SK-N-SH (cell line): ENCODE data around the gene KNOP1. TPM values are rescaled to one million over a fixed set of nuclear protein-coding genes. Genes with fewer than 3 reads are reported as not detected.
A peak's percentile ranks its signal among the peaks of the same experiment; 100 is the strongest.

Experiments
- CTCF ChIA-PET: fragments of 300-600, 350-600 bp; formaldehyde crosslinking; extraction: SDS; loops from one replicate; lab custom pipeline; 2021; lab: Yijun Ruan, JAX
- POLR2A ChIA-PET: fragments of 350-600 bp; sonication (Branson Sonifier 250); formaldehyde crosslinking; extraction: SDS; loops from one replicate; lab custom pipeline; 2020; ENCODE audit warnings: antibody characterized with exemption, inconsistent platforms; lab: Yijun Ruan, JAX
- DNase-seq: peaks from one replicate; pipeline ENCODE4 v3.0.0; 2012
- H2AFZ ChIP-seq: fragments of 200-600 bp; sonication (generic); 2 replicates; pipeline ENCODE4 v1.8.1; 2016; ENCODE audit warnings: antibody characterized with exemption, mild to moderate bottlenecking, low read depth
- H3F3A ChIP-seq: fragments of 200-600 bp; sonication (generic); replicated peaks from 2 replicates; pipeline ENCODE3; 2016; ENCODE audit warnings: antibody characterized with exemption, mild to moderate bottlenecking; ENCODE audit not compliant: insufficient read depth
- H3K27ac ChIP-seq, 2 experiments: fragments of 200-500 bp in 1 of 2; fragments of 200-600 bp in 1 of 2; sonication (Bioruptor generic) in 1 of 2; sonication (generic), shearing (Covaris generic) in 1 of 2; 2 replicates each; pipeline versions ENCODE4 v1.5.1 to v1.6.1; 2014 to 2016; ENCODE audit warnings: low read depth in 2 of 2, inconsistent platforms in 1 of 2, low read length in 1 of 2, mild to moderate bottlenecking in 1 of 2, mixed read lengths in 1 of 2
- H3K27me3 ChIP-seq: fragments of 200-600 bp; sonication (generic), shearing (Covaris generic); 2 replicates; pipeline ENCODE4 v1.6.1; 2016; ENCODE audit warnings: mixed run types; ENCODE audit not compliant: insufficient read depth
- H3K36me3 ChIP-seq, 2 experiments: fragments of 200-500 bp in 1 of 2; fragments of 200-600 bp in 1 of 2; sonication (Bioruptor generic) in 1 of 2; sonication (generic) in 1 of 2; replicated peaks in 1 of 2; 2 replicates each; pipeline versions ENCODE3 to v1.5.1; 2014 to 2016; ENCODE audit warnings: low read length in 1 of 2, mild to moderate bottlenecking in 1 of 2; ENCODE audit not compliant: insufficient read depth in 2 of 2, control insufficient read depth in 1 of 2
- H3K4me1 ChIP-seq, 2 experiments: fragments of 200-500 bp in 1 of 2; fragments of 200-600 bp in 1 of 2; sonication (Bioruptor generic) in 1 of 2; sonication (generic), shearing (Covaris generic) in 1 of 2; 2 replicates each; pipeline versions ENCODE4 v1.5.1 to v1.6.1; 2014 to 2016; ENCODE audit warnings: low read depth in 1 of 2, low read length in 1 of 2, mixed run types in 1 of 2; ENCODE audit not compliant: insufficient read depth in 2 of 2, control insufficient read depth in 1 of 2
- H3K4me2 ChIP-seq: fragments of 200-600 bp; sonication (generic), shearing (Covaris generic); 2 replicates; pipeline ENCODE4 v1.6.1; 2017; ENCODE audit warnings: mixed run types
- H3K4me3 ChIP-seq, 2 experiments: fragments of 200-500 bp in 1 of 2; fragments of 200-600 bp in 1 of 2; sonication (Bioruptor generic) in 1 of 2; sonication (generic), shearing (Covaris generic) in 1 of 2; 2 replicates each; pipeline versions ENCODE4 v1.5.1 to v1.8.1; 2014 to 2016; ENCODE audit warnings: low read depth in 2 of 2, inconsistent platforms in 1 of 2, low read length in 1 of 2, mild to moderate bottlenecking in 1 of 2, mixed read lengths in 1 of 2, moderate library complexity in 1 of 2
- H3K79me2 ChIP-seq: fragments of 200-600 bp; sonication (generic); 2 replicates; pipeline ENCODE4 v1.8.1; 2017; ENCODE audit warnings: mild to moderate bottlenecking; ENCODE audit not compliant: insufficient read depth
- H3K9ac ChIP-seq: fragments of 200-600 bp; sonication (generic); 2 replicates; pipeline ENCODE4 v1.6.1; 2017; ENCODE audit warnings: mixed run types
- H3K9me2 ChIP-seq: fragments of 200-600 bp; sonication (generic); 2 replicates; pipeline ENCODE4 v1.6.1; 2017; ENCODE audit warnings: mixed run types
- H3K9me3 ChIP-seq: fragments of 200-600 bp; sonication (generic); 2 replicates; pipeline ENCODE4 v1.6.1; 2017; ENCODE audit warnings: mixed run types, mild to moderate bottlenecking, moderate library complexity
- H4K20me1 ChIP-seq: fragments of 200-600 bp; sonication (generic); 2 replicates; pipeline ENCODE4 v1.6.1; 2017; ENCODE audit warnings: mild to moderate bottlenecking, mixed run types; ENCODE audit not compliant: insufficient read depth
- EP300 ChIP-seq, 2 experiments: IDR thresholded peaks; 2 replicates each; pipeline versions ENCODE4 v1.4.0 to v1.6.1; 2012; ENCODE audit warnings: borderline replicate concordance in 1 of 2, low read depth in 1 of 2, low read length in 1 of 2
- FOXJ3 ChIP-seq: sonication (generic); formaldehyde crosslinking; IDR thresholded peaks from 2 replicates; pipeline ENCODE4 v1.5.1; 2020; ENCODE audit warnings: mild to moderate bottlenecking, missing genetic modification reagents
- JUND ChIP-seq: IDR thresholded peaks from 2 replicates; pipeline ENCODE4 v1.4.0; 2012
- MXI1 ChIP-seq: IDR thresholded peaks from 2 replicates; pipeline ENCODE4 v1.6.1; 2012; ENCODE audit warnings: mild to moderate bottlenecking, low read depth, low read length, improper control_type of control experiment
- NFIC ChIP-seq: IDR thresholded peaks from 2 replicates; pipeline ENCODE4 v1.4.0; 2012; ENCODE audit warnings: borderline replicate concordance
- NRF1 ChIP-seq: IDR thresholded peaks from 2 replicates; pipeline ENCODE4 v1.6.1; 2012; ENCODE audit warnings: low read depth, mild to moderate bottlenecking, low read length
- RAD21 ChIP-seq: IDR thresholded peaks from 2 replicates; pipeline ENCODE4 v1.6.1; 2012; ENCODE audit warnings: mild to moderate bottlenecking, low read length
- RFX5 ChIP-seq: IDR thresholded peaks from 2 replicates; pipeline ENCODE4 v1.6.1; 2012; ENCODE audit warnings: mild to moderate bottlenecking, improper control_type of control experiment, low read length
- SMC3 ChIP-seq: IDR thresholded peaks from 2 replicates; pipeline ENCODE4 v1.6.1; 2012; ENCODE audit warnings: low read depth, low read length, improper control_type of control experiment
- YY1 ChIP-seq: IDR thresholded peaks from 2 replicates; pipeline ENCODE4 v1.4.0; 2012; ENCODE audit warnings: low read depth, mild to moderate bottlenecking
- WGBS: methylation state at CpG from one replicate; pipeline ENCODE4 v1.1.6; 2017; ENCODE audit warnings: low lambda C conversion rate; 5-methylcytosine and 5-hydroxymethylcytosine counted together
- polyA plus RNA-seq, 3 experiments: library from polyadenylated mRNA; depleted of rRNA; stranded (reverse); fragments of >200 nt; gene quantifications; 2 replicates each; pipeline ENCODE4 v1.2.3, GENCODE V29; 2012
- TF ChIP-seq, protein P1 (sequence below): fragments of 150-350 bp; IDR thresholded peaks from 2 replicates; pipeline ENCODE4 v1.6.1; 2016; ENCODE audit warnings: mild to moderate bottlenecking, low read depth, low read length
- TF ChIP-seq, protein P2 (sequence below): IDR thresholded peaks from 2 replicates; pipeline ENCODE4 v1.4.0; 2012; ENCODE audit warnings: low read depth, borderline replicate concordance
- TF ChIP-seq, protein P3 (sequence below): IDR thresholded peaks from 2 replicates; pipeline ENCODE4 v1.4.0; 2012; ENCODE audit warnings: low read depth
- TF ChIP-seq, protein P4 (sequence below): IDR thresholded peaks from 2 replicates; pipeline ENCODE4; 2012
- TF ChIP-seq, protein P5 (sequence below): fragments of 150-350 bp; IDR thresholded peaks from 2 replicates; pipeline ENCODE4 v1.6.1; 2017; ENCODE audit warnings: antibody characterized with exemption, low read length, low read depth, borderline replicate concordance

KNOP1 gene
- polyA plus RNA-seq, 1 of the 3 experiments (the other 2 are of a cell fraction) = 13.2 TPM

DNA sequence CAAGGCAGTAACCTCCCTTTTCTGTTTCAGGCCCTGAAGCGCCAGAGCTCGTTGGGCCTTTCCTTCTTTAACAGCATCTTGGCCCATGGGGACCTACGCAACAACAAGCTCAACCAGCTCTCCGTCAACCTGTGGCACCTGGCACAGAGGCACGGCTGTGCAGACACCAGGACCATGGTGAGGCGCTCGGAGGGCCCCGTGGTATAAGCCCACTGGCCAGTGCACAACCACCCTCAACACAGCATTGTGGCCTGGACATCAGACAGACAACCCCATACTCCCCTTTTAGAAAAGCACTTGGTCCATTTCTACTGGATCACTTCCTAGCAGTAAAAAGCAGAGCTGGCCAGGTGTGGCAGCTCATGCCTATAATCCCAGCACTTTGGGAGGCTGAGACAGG lies 18.6 kb downstream of the KNOP1 start:
- Histone ChIP-seq H3K4me3 (no peak overlapping the region), H3K27ac (peak overlapping the region in 1 of 2 experiments; percentile 83; a peak in 1 of 4 replicates), H3K27me3 (no peaks in the 10 kb centered on the region), H3K4me1 (peaks cover 16% of the 10 kb centered on the region in 2 experiments), H3K4me2 (peak overlapping the region; percentile 42; the same call in 1 of the 2 replicates), H2AFZ (no peak overlapping the region), H3K36me3 (peaks cover 32 to 36% of the 10 kb centered on the region in 2 experiments), H3F3A (peaks cover 30% of the 10 kb centered on the region), H3K9ac (no peak overlapping the region), H3K79me2 (peaks cover 12% of the 10 kb centered on the region; the same call in 1 of the 2 replicates), H3K9me3 (no peaks in the 10 kb centered on the region), H3K9me2 (no peaks in the 10 kb centered on the region), H4K20me1 (peaks cover 23% of the 10 kb centered on the region)
- ChIA-PET CTCF (interaction anchor here (1.1 to 1.5 kb wide), 2 partner anchors 45 to 98 kb away, joined by 3 to 4 read pairs; no protein-coding TSS in a partner anchor), POLR2A (interaction anchor here (0.5 to 1.9 kb wide), 2 partner anchors 31 to 1202 kb away, joined by 3 to 5 read pairs; no protein-coding TSS in a partner anchor)
- WGBS = 95% methylated on average over 7 of the region's 8 CpGs
- TF ChIP-seq FOXJ3 (CRISPR knock-in tag) (no peak), YY1 (no peak), RFX5 (no peak), RAD21 (no peak), NFIC (no peak), EP300 (IDR thresholded peaks at IDR 0.05; ENCODE audit: borderline replicate concordance in 1 of 2, low read depth in 1 of 2, low read length in 1 of 2) (no peak), SMC3 (no peak), MXI1 (no peak), NRF1 (no peak), JUND (no peak)
- TF ChIP-seq, protein P1, sequence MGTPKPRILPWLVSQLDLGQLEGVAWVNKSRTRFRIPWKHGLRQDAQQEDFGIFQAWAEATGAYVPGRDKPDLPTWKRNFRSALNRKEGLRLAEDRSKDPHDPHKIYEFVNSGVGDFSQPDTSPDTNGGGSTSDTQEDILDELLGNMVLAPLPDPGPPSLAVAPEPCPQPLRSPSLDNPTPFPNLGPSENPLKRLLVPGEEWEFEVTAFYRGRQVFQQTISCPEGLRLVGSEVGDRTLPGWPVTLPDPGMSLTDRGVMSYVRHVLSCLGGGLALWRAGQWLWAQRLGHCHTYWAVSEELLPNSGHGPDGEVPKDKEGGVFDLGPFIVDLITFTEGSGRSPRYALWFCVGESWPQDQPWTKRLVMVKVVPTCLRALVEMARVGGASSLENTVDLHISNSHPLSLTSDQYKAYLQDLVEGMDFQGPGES = no peak
- TF ChIP-seq, protein P2, sequence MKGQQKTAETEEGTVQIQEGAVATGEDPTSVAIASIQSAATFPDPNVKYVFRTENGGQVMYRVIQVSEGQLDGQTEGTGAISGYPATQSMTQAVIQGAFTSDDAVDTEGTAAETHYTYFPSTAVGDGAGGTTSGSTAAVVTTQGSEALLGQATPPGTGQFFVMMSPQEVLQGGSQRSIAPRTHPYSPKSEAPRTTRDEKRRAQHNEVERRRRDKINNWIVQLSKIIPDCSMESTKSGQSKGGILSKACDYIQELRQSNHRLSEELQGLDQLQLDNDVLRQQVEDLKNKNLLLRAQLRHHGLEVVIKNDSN = no peak
- TF ChIP-seq, protein P3, sequence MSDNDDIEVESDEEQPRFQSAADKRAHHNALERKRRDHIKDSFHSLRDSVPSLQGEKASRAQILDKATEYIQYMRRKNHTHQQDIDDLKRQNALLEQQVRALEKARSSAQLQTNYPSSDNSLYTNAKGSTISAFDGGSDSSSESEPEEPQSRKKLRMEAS = no peak
- TF ChIP-seq, protein P4, sequence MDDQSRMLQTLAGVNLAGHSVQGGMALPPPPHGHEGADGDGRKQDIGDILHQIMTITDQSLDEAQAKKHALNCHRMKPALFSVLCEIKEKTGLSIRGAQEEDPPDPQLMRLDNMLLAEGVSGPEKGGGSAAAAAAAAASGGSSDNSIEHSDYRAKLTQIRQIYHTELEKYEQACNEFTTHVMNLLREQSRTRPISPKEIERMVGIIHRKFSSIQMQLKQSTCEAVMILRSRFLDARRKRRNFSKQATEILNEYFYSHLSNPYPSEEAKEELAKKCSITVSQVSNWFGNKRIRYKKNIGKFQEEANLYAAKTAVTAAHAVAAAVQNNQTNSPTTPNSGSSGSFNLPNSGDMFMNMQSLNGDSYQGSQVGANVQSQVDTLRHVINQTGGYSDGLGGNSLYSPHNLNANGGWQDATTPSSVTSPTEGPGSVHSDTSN = no peak
- TF ChIP-seq, protein P5, sequence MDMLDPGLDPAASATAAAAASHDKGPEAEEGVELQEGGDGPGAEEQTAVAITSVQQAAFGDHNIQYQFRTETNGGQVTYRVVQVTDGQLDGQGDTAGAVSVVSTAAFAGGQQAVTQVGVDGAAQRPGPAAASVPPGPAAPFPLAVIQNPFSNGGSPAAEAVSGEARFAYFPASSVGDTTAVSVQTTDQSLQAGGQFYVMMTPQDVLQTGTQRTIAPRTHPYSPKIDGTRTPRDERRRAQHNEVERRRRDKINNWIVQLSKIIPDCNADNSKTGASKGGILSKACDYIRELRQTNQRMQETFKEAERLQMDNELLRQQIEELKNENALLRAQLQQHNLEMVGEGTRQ = no peak
- DNase-seq = no peak
